ENCODE data around the gene CASKIN1. TPM values are rescaled to one million over a fixed set of nuclear protein-coding genes. Genes with fewer than 3 reads are reported as not detected.
A peak's percentile ranks its signal among the peaks of the same experiment; 100 is the strongest.

Gene CASKIN1
- total and polyA plus RNA-seq, 2 of the 8 experiments (the other 6 are each of a cell fraction or from before 2014, with no cell fraction given) = 1.2 to 6.4 TPM

DNA sequence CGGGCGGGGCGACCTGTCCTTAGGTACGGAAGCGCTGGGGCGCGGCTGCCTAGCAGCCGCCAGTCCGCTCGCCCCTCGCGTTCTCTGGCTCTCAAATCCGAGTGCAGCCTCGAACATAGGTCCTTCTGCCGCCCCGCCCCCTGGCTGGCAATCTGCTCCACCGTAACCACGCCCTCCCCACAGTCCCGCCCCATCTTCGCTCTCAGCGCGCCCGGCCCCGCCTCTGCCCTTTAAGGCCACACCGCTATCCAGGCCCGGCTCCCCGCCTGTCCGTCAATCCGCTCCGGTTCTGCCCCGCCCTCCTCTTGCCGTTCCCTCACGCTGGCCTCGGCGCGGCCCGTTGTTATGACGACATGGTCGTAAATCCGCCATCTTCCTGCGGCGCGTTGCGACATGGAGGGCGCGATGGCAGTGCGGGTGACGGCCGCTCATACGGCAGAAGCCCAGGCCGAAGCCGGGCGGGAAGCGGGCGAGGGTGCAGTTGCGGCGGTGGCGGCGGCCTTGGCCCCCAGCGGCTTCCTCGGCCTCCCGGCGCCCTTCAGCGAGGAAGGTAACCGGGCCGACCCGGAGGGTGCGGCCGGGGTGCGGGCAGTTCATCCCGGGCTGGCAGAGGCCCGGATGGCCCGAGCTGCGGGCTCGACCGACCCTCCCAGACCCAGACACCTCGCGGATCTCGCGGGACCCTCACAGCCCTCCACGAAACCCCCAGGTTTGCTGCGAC, 27.0 kb upstream of the CASKIN1 start, which contains the start of gene E4F1 (continued):
- TF ChIP-seq, protein P1, sequence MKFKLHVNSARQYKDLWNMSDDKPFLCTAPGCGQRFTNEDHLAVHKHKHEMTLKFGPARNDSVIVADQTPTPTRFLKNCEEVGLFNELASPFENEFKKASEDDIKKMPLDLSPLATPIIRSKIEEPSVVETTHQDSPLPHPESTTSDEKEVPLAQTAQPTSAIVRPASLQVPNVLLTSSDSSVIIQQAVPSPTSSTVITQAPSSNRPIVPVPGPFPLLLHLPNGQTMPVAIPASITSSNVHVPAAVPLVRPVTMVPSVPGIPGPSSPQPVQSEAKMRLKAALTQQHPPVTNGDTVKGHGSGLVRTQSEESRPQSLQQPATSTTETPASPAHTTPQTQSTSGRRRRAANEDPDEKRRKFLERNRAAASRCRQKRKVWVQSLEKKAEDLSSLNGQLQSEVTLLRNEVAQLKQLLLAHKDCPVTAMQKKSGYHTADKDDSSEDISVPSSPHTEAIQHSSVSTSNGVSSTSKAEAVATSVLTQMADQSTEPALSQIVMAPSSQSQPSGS (IDR thresholded peaks at IDR 0.05; ENCODE audit: low read length) = no peak
- no peak for TF ChIP-seq JUN (IDR thresholded peaks at IDR 0.05; ENCODE audit: low read depth, low read length)
- no peak for TF ChIP-seq CBX8 (IDR thresholded peaks at IDR 0.05; ENCODE audit: borderline replicate concordance, low read depth, low read length)
- TF ChIP-seq, protein P2, sequence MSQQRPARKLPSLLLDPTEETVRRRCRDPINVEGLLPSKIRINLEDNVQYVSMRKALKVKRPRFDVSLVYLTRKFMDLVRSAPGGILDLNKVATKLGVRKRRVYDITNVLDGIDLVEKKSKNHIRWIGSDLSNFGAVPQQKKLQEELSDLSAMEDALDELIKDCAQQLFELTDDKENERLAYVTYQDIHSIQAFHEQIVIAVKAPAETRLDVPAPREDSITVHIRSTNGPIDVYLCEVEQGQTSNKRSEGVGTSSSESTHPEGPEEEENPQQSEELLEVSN (IDR thresholded peaks at IDR 0.05) = no peak
- TF ChIP-seq HDAC2 (IDR thresholded peaks at IDR 0.05; ENCODE audit: borderline replicate concordance in 1 of 2, low read depth in 2 of 2, low read length in 2 of 2) = no peak
- no peak for TF ChIP-seq SP2 (IDR thresholded peaks at IDR 0.05; ENCODE audit: low read length)
- peak; percentile 85 for TF ChIP-seq CHD2 (IDR thresholded peaks at IDR 0.05; ENCODE audit: low read length)
- TF ChIP-seq NANOG (IDR thresholded peaks at IDR 0.05; ENCODE audit: insufficient read depth, low read depth, low read length, poor library complexity, severe bottlenecking) = no peak
- TF ChIP-seq, protein P3, sequence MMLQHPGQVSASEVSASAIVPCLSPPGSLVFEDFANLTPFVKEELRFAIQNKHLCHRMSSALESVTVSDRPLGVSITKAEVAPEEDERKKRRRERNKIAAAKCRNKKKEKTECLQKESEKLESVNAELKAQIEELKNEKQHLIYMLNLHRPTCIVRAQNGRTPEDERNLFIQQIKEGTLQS (IDR thresholded peaks at IDR 0.05; ENCODE audit: insufficient read depth, low read depth, low read length) = peak; percentile 96
- TF ChIP-seq NRF1 (IDR thresholded peaks at IDR 0.05; ENCODE audit: low read depth, low read length) = no peak

Data from H1 (cell line).